SK-N-SH (cell line): ENCODE data around the gene PLCH1. TPM values are rescaled to one million over a fixed set of nuclear protein-coding genes. Genes with fewer than 3 reads are reported as not detected.

Experiments used
- CTCF ChIA-PET: fragments of 300-600, 350-600 bp; formaldehyde crosslinking; extraction: SDS; loops from one replicate; lab custom pipeline; 2021; lab: Yijun Ruan, JAX
- POLR2A ChIA-PET: fragments of 350-600 bp; sonication (Branson Sonifier 250); formaldehyde crosslinking; extraction: SDS; loops from one replicate; lab custom pipeline; 2020; ENCODE audit warnings: antibody characterized with exemption, inconsistent platforms; lab: Yijun Ruan, JAX
- DNase-seq: peaks from one replicate; pipeline ENCODE4 v3.0.0; 2012
- H2AFZ ChIP-seq: fragments of 200-600 bp; sonication (generic); 2 replicates; pipeline ENCODE4 v1.8.1; 2016; ENCODE audit warnings: antibody characterized with exemption, mild to moderate bottlenecking, low read depth
- H3F3A ChIP-seq: fragments of 200-600 bp; sonication (generic); replicated peaks from 2 replicates; pipeline ENCODE3; 2016; ENCODE audit warnings: antibody characterized with exemption, mild to moderate bottlenecking; ENCODE audit not compliant: insufficient read depth
- H3K27ac ChIP-seq, 2 experiments: fragments of 200-500 bp in 1 of 2; fragments of 200-600 bp in 1 of 2; sonication (Bioruptor generic) in 1 of 2; sonication (generic), shearing (Covaris generic) in 1 of 2; 2 replicates each; pipeline versions ENCODE4 v1.5.1 to v1.6.1; 2014 to 2016; ENCODE audit warnings: low read depth in 2 of 2, inconsistent platforms in 1 of 2, low read length in 1 of 2, mild to moderate bottlenecking in 1 of 2, mixed read lengths in 1 of 2
- H3K27me3 ChIP-seq: fragments of 200-600 bp; sonication (generic), shearing (Covaris generic); 2 replicates; pipeline ENCODE4 v1.6.1; 2016; ENCODE audit warnings: mixed run types; ENCODE audit not compliant: insufficient read depth
- H3K36me3 ChIP-seq, 2 experiments: fragments of 200-500 bp in 1 of 2; fragments of 200-600 bp in 1 of 2; sonication (Bioruptor generic) in 1 of 2; sonication (generic) in 1 of 2; replicated peaks in 1 of 2; 2 replicates each; pipeline versions ENCODE3 to v1.5.1; 2014 to 2016; ENCODE audit warnings: low read length in 1 of 2, mild to moderate bottlenecking in 1 of 2; ENCODE audit not compliant: insufficient read depth in 2 of 2, control insufficient read depth in 1 of 2
- H3K4me1 ChIP-seq, 2 experiments: fragments of 200-500 bp in 1 of 2; fragments of 200-600 bp in 1 of 2; sonication (Bioruptor generic) in 1 of 2; sonication (generic), shearing (Covaris generic) in 1 of 2; 2 replicates each; pipeline versions ENCODE4 v1.5.1 to v1.6.1; 2014 to 2016; ENCODE audit warnings: low read depth in 1 of 2, low read length in 1 of 2, mixed run types in 1 of 2; ENCODE audit not compliant: insufficient read depth in 2 of 2, control insufficient read depth in 1 of 2
- H3K4me2 ChIP-seq: fragments of 200-600 bp; sonication (generic), shearing (Covaris generic); 2 replicates; pipeline ENCODE4 v1.6.1; 2017; ENCODE audit warnings: mixed run types
- H3K4me3 ChIP-seq, 2 experiments: fragments of 200-500 bp in 1 of 2; fragments of 200-600 bp in 1 of 2; sonication (Bioruptor generic) in 1 of 2; sonication (generic), shearing (Covaris generic) in 1 of 2; 2 replicates each; pipeline versions ENCODE4 v1.5.1 to v1.8.1; 2014 to 2016; ENCODE audit warnings: low read depth in 2 of 2, inconsistent platforms in 1 of 2, low read length in 1 of 2, mild to moderate bottlenecking in 1 of 2, mixed read lengths in 1 of 2, moderate library complexity in 1 of 2
- H3K79me2 ChIP-seq: fragments of 200-600 bp; sonication (generic); 2 replicates; pipeline ENCODE4 v1.8.1; 2017; ENCODE audit warnings: mild to moderate bottlenecking; ENCODE audit not compliant: insufficient read depth
- H3K9ac ChIP-seq: fragments of 200-600 bp; sonication (generic); 2 replicates; pipeline ENCODE4 v1.6.1; 2017; ENCODE audit warnings: mixed run types
- H3K9me2 ChIP-seq: fragments of 200-600 bp; sonication (generic); 2 replicates; pipeline ENCODE4 v1.6.1; 2017; ENCODE audit warnings: mixed run types
- H3K9me3 ChIP-seq: fragments of 200-600 bp; sonication (generic); 2 replicates; pipeline ENCODE4 v1.6.1; 2017; ENCODE audit warnings: mixed run types, mild to moderate bottlenecking, moderate library complexity
- H4K20me1 ChIP-seq: fragments of 200-600 bp; sonication (generic); 2 replicates; pipeline ENCODE4 v1.6.1; 2017; ENCODE audit warnings: mild to moderate bottlenecking, mixed run types; ENCODE audit not compliant: insufficient read depth
- EP300 ChIP-seq, 2 experiments: IDR thresholded peaks; 2 replicates each; pipeline versions ENCODE4 v1.4.0 to v1.6.1; 2012; ENCODE audit warnings: borderline replicate concordance in 1 of 2, low read depth in 1 of 2, low read length in 1 of 2
- GABPA ChIP-seq: IDR thresholded peaks from 2 replicates; pipeline ENCODE4 v1.4.0; 2012; ENCODE audit warnings: low read depth, mild to moderate bottlenecking
- GATA2 ChIP-seq: sonication (generic); formaldehyde crosslinking; IDR thresholded peaks from 2 replicates; pipeline ENCODE4 v1.5.0; 2020; ENCODE audit warnings: mild to moderate bottlenecking, missing genetic modification reagents
- JUND ChIP-seq: IDR thresholded peaks from 2 replicates; pipeline ENCODE4 v1.4.0; 2012
- MXI1 ChIP-seq: IDR thresholded peaks from 2 replicates; pipeline ENCODE4 v1.6.1; 2012; ENCODE audit warnings: mild to moderate bottlenecking, low read depth, low read length, improper control_type of control experiment
- PBX3 ChIP-seq: IDR thresholded peaks from 2 replicates; pipeline ENCODE4; 2012
- POLR2AphosphoS5 ChIP-seq: IDR thresholded peaks from 2 replicates; pipeline ENCODE4 v1.6.1; 2012; ENCODE audit warnings: low read depth, low read length
- RXRA ChIP-seq: IDR thresholded peaks from 2 replicates; pipeline ENCODE4 v1.4.0; 2012; ENCODE audit warnings: low read depth, mild to moderate bottlenecking, borderline replicate concordance
- SMC3 ChIP-seq: IDR thresholded peaks from 2 replicates; pipeline ENCODE4 v1.6.1; 2012; ENCODE audit warnings: low read depth, low read length, improper control_type of control experiment
- WGBS: methylation state at CpG from one replicate; pipeline ENCODE4 v1.1.6; 2017; ENCODE audit warnings: low lambda C conversion rate; 5-methylcytosine and 5-hydroxymethylcytosine counted together
- polyA plus RNA-seq, 3 experiments: library from polyadenylated mRNA; depleted of rRNA; stranded (reverse); fragments of >200 nt; gene quantifications; 2 replicates each; pipeline ENCODE4 v1.2.3, GENCODE V29; 2012

The PLCH1 gene
- polyA plus RNA-seq, 1 of the 3 experiments (the other 2 are of a cell fraction): 0.26 TPM

- H3F3A ChIP-seq: no peaks in the 10 kb centered on the region
- no peaks in the 10 kb centered on the region for H4K20me1 ChIP-seq
- H3K36me3 ChIP-seq: no peaks in the 10 kb centered on the region
- no peak overlapping the region for H3K4me2 ChIP-seq
- H3K9me2 ChIP-seq: no peaks in the 10 kb centered on the region
- no peak overlapping the region for H3K4me3 ChIP-seq
- no peak overlapping the region for H3K27ac ChIP-seq
- peaks cover 0 to 4% of the 10 kb centered on the region in 2 experiments; a peak in 2 of 4 replicates for H3K4me1 ChIP-seq
- H2AFZ ChIP-seq: no peak overlapping the region
- no peak for DNase-seq
- WGBS: 80% methylated on average over 10 of the region's 12 CpGs
- no peak overlapping the region for H3K9ac ChIP-seq
- ChIA-PET CTCF (no interaction called here), POLR2A (no interaction called here)
- no peak for TF ChIP-seq MXI1
- H3K79me2 ChIP-seq: no peaks in the 10 kb centered on the region
- no peaks in the 10 kb centered on the region for H3K27me3 ChIP-seq
- no peaks in the 10 kb centered on the region for H3K9me3 ChIP-seq
Measured at GRCh38 chr3:155481089-155481488, 263.8 kb downstream of the PLCH1 start.

DNA sequence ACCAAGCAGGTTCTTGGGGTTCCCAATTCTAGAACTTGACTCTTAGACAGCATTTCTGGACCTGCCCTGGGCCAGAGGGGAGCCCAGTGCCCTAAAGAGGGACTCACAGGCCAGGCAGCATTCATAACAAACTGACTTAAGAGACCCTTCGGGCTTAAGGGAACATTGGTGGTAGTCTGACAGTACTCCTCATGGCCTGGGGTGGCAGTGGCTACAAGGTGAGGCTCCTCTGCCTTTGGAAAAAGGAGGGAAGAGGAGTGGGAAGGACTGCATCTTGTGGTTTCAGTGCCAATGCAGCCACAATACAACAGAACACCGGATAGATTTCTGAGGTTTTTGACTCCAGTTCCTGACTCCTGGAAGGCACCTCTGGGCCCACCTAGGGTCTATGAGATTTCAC is 279.2 kb downstream of the PLCH1 start:
- DNase-seq: no peak
- Histone ChIP-seq H3F3A (no peaks in the 10 kb centered on the region), H3K27ac (no peak overlapping the region), H4K20me1 (no peaks in the 10 kb centered on the region), H3K36me3 (no peaks in the 10 kb centered on the region), H3K9ac (no peak overlapping the region), H3K27me3 (no peaks in the 10 kb centered on the region), H3K4me3 (no peak overlapping the region), H3K79me2 (no peaks in the 10 kb centered on the region), H3K4me1 (peaks cover 0 to 2% of the 10 kb centered on the region in 2 experiments; a peak in 1 of 4 replicates), H3K4me2 (no peak overlapping the region), H3K9me2 (no peaks in the 10 kb centered on the region), H3K9me3 (no peaks in the 10 kb centered on the region), H2AFZ (no peak overlapping the region)
- TF ChIP-seq POLR2AphosphoS5 (no peak), RXRA (no peak), JUND (no peak), GATA2 (CRISPR knock-in tag) (no peak), SMC3 (no peak), GABPA (no peak), PBX3 (no peak)
- ChIA-PET CTCF (no interaction called here), POLR2A (no interaction called here)
- WGBS: 51% methylated on average over 2 of the region's 2 CpGs

- Histone ChIP-seq H3K4me3 (no peak overlapping the region), H3K9ac (no peak overlapping the region), H3K4me1 (peaks cover 0 to 2% of the 10 kb centered on the region in 2 experiments; a peak in 1 of 4 replicates), H2AFZ (no peak overlapping the region), H3K27me3 (no peaks in the 10 kb centered on the region), H4K20me1 (no peaks in the 10 kb centered on the region), H3K79me2 (no peaks in the 10 kb centered on the region), H3K4me2 (no peak overlapping the region), H3K9me2 (no peaks in the 10 kb centered on the region), H3K36me3 (no peaks in the 10 kb centered on the region), H3K9me3 (no peaks in the 10 kb centered on the region), H3F3A (no peaks in the 10 kb centered on the region), H3K27ac (no peak overlapping the region)
- no peak for TF ChIP-seq EP300 (IDR thresholded peaks at IDR 0.05; ENCODE audit: borderline replicate concordance in 1 of 2, low read depth in 1 of 2, low read length in 1 of 2)
- 45% methylated on average over 4 of the region's 4 CpGs for WGBS
- no peak for DNase-seq
- ChIA-PET CTCF (no interaction called here), POLR2A (no interaction called here)
Measured at GRCh38 chr3:155462672-155463071, 282.2 kb downstream of the PLCH1 start.
